Suprapubic skin (tissue), 4 donors: Measurements from ENCODE around the gene TRIM45. TPM values are rescaled to one million over a fixed set of nuclear protein-coding genes. Genes with fewer than 3 reads are reported as not detected.
A peak's percentile ranks its signal among the peaks of the same experiment; 100 is the strongest.

Experiments
- DNase-seq, 2 donors: peaks; one replicate each; pipeline ENCODE4 v3.0.0-alpha.2; 2019; ENCODE audit warnings: low spot score in 2 of 2
- H3K27ac ChIP-seq: fragments of 200-600 bp; sonication (generic); one replicate; pipeline ENCODE4 v1.5.1; 2019
- H3K27me3 ChIP-seq: fragments of 200-600 bp; sonication (generic); one replicate; pipeline ENCODE4 v1.5.1; 2019
- H3K36me3 ChIP-seq: fragments of 200-600 bp; sonication (generic); one replicate; pipeline ENCODE4 v1.5.1; 2019
- H3K4me1 ChIP-seq: fragments of 200-600 bp; sonication (generic); one replicate; pipeline ENCODE4 v1.5.1; 2019
- H3K4me3 ChIP-seq: fragments of 200-600 bp; sonication (generic); one replicate; pipeline ENCODE4 v1.5.1; 2019; ENCODE audit warnings: mild to moderate bottlenecking
- H3K9me3 ChIP-seq: fragments of 200-600 bp; sonication (generic); one replicate; pipeline ENCODE4 v1.5.1; 2019
- CTCF ChIP-seq, 2 donors: fragments of 200-600 bp in 1 of 2; fragments of 450-650 bp in 1 of 2; sonication (generic) in 1 of 2; IDR thresholded peaks; one replicate each; pipeline ENCODE4 v1.5.1; 2016 to 2019; ENCODE audit warnings: antibody characterized with exemption in 2 of 2, mild to moderate bottlenecking in 1 of 2, moderate library complexity in 1 of 2
- EP300 ChIP-seq: sonication (generic); formaldehyde crosslinking; IDR thresholded peaks from one replicate; pipeline ENCODE4 v1.6.1; 2017; ENCODE audit warnings: antibody characterized with exemption
- POLR2A ChIP-seq, 2 donors: fragments of 450-650 bp; IDR thresholded peaks; one replicate each; pipeline ENCODE4 v1.6.1; 2017; ENCODE audit warnings: antibody characterized with exemption in 2 of 2, mild to moderate bottlenecking in 2 of 2, moderate library complexity in 2 of 2
- POLR2AphosphoS5 ChIP-seq, 3 donors: sonication (generic); formaldehyde crosslinking; IDR thresholded peaks; one replicate each; pipeline ENCODE4 v1.6.1; 2017; ENCODE audit warnings: antibody characterized with exemption in 3 of 3
- WGBS: methylation state at CpG from one replicate; pipeline ENCODE4 v1.1.5; 2018; 5-methylcytosine and 5-hydroxymethylcytosine counted together
- total RNA-seq, 4 donors: library from RNA; depleted of rRNA; stranded (reverse); fragments of >200 nt; gene quantifications; one replicate each; pipeline ENCODE4 v1.1.0, GENCODE V29; 2016

TRIM45 gene
- total RNA-seq, 4 donors from 2014 or later: 2.6 to 10.4 (median 3.8) TPM

- Histone ChIP-seq H3K27me3 (no peaks in the 10 kb centered on the region), H3K27ac (no peak overlapping the region), H3K36me3 (peaks cover 50% of the 10 kb centered on the region), H3K9me3 (no peaks in the 10 kb centered on the region), H3K4me3 (no peak overlapping the region), H3K4me1 (peaks cover 9% of the 10 kb centered on the region)
- WGBS: 77% methylated on average over 6 of the region's 6 CpGs
- TF ChIP-seq POLR2A (IDR thresholded peaks at IDR 0.05) (no peak), POLR2AphosphoS5 (IDR thresholded peaks at IDR 0.05) (no peak), EP300 (no peak), CTCF (IDR thresholded peaks at IDR 0.05) (peak; percentile 11 to 17)
- DNase-seq: no peak
These were observed 27.5 kb downstream of the TRIM45 start for GRCh38 chr1:117093870-117094621.

GRCh38 chr1:117093091-117093534 lies 28.4 kb downstream of the TRIM45 start:
- peak overlapping the region; percentile 7 for H3K27ac ChIP-seq
- H3K9me3 ChIP-seq: no peaks in the 10 kb centered on the region
- TF ChIP-seq CTCF (IDR thresholded peaks at IDR 0.05): no peak
- no peak for TF ChIP-seq EP300
- TF ChIP-seq POLR2AphosphoS5 (IDR thresholded peaks at IDR 0.05): no peak
- TF ChIP-seq POLR2A (IDR thresholded peaks at IDR 0.05): no peak
- H3K4me3 ChIP-seq: no peak overlapping the region
- H3K36me3 ChIP-seq: peaks cover 46% of the 10 kb centered on the region
- DNase-seq: no peak
- 39% methylated on average over 7 of the region's 7 CpGs for WGBS
- H3K4me1 ChIP-seq: peaks cover 9% of the 10 kb centered on the region
- no peaks in the 10 kb centered on the region for H3K27me3 ChIP-seq

- H3K27ac ChIP-seq: peak overlapping the region; percentile 7
- no peak for TF ChIP-seq EP300
- no peak for TF ChIP-seq CTCF (IDR thresholded peaks at IDR 0.05)
- no peak for TF ChIP-seq POLR2A (IDR thresholded peaks at IDR 0.05)
- no peak for TF ChIP-seq POLR2AphosphoS5 (IDR thresholded peaks at IDR 0.05)
- WGBS: 87% methylated on average over 5 of the region's 5 CpGs
- no peaks in the 10 kb centered on the region for H3K27me3 ChIP-seq
- H3K4me1 ChIP-seq: peaks cover 9% of the 10 kb centered on the region
- no peaks in the 10 kb centered on the region for H3K9me3 ChIP-seq
- no peak overlapping the region for H3K4me3 ChIP-seq
- no peak for DNase-seq
- H3K36me3 ChIP-seq: peaks cover 41% of the 10 kb centered on the region
These were observed 29.0 kb downstream of the TRIM45 start for GRCh38 chr1:117092594-117092993.

GRCh38 chr1:117089996-117090395 lies 31.6 kb downstream of the TRIM45 start:
- no peaks in the 10 kb centered on the region for H3K9me3 ChIP-seq
- H3K4me1 ChIP-seq: peaks cover 9% of the 10 kb centered on the region
- peaks cover 28% of the 10 kb centered on the region for H3K36me3 ChIP-seq
- WGBS: 89% methylated on average over 2 of the region's 2 CpGs
- H3K27me3 ChIP-seq: no peaks in the 10 kb centered on the region
- TF ChIP-seq EP300: no peak
- DNase-seq: no peak
- H3K4me3 ChIP-seq: no peak overlapping the region
- no peak overlapping the region for H3K27ac ChIP-seq

GRCh38 chr1:117087686-117088085 lies 33.9 kb downstream of the TRIM45 start:
- Histone ChIP-seq H3K4me1 (no peaks in the 10 kb centered on the region), H3K4me3 (no peak overlapping the region), H3K36me3 (peaks cover 35% of the 10 kb centered on the region), H3K27me3 (no peaks in the 10 kb centered on the region), H3K9me3 (no peaks in the 10 kb centered on the region), H3K27ac (no peak overlapping the region)
- TF ChIP-seq EP300: no peak
- no peak for TF ChIP-seq POLR2A (IDR thresholded peaks at IDR 0.05)
- no peak for TF ChIP-seq POLR2AphosphoS5 (IDR thresholded peaks at IDR 0.05)
- no peak for TF ChIP-seq CTCF (IDR thresholded peaks at IDR 0.05)
- no peak for DNase-seq
- 93% methylated on average over 6 of the region's 6 CpGs for WGBS
